ENCODE data around the gene TECRL. TPM values are rescaled to one million over a fixed set of nuclear protein-coding genes. Genes with fewer than 3 reads are reported as not detected.

Gene TECRL
- total RNA-seq = not detected in 2 replicates

- intact Hi-C loops (cut with micrococcal nuclease) = no loop called here
These were observed at the start of gene TECRL for GRCh38 chr4:64409300-64409699. TECRL (minus strand) TSS chr4:64409450; CDS start chr4:64409351, 99 bp downstream.

- intact Hi-C loops (cut with micrococcal nuclease) = no loop called here
These were observed 23.4 kb upstream of the TECRL start for GRCh38 chr4:64432674-64433073.

- intact Hi-C loops (cut with micrococcal nuclease) = no loop called here
These were observed 21.7 kb upstream of the TECRL start for GRCh38 chr4:64430933-64431332.

GRCh38 chr4:64417974-64418373, 8.7 kb upstream of the TECRL start:
- intact Hi-C loops (cut with micrococcal nuclease) = no loop called here

GRCh38 chr4:64407000-64407399, 2.2 kb downstream of the TECRL start:
- intact Hi-C loops (cut with micrococcal nuclease) = no loop called here

- intact Hi-C loops (cut with micrococcal nuclease) = no loop called here
These were observed 3.5 kb downstream of the TECRL start for GRCh38 chr4:64405761-64406160.

GRCh38 chr4:64402684-64403083, 6.6 kb downstream of the TECRL start:
- intact Hi-C loops (cut with micrococcal nuclease) = no loop called here

GRCh38 chr4:64399313-64400109, 9.7 kb downstream of the TECRL start:
- intact Hi-C loops (cut with micrococcal nuclease) = no loop called here

- intact Hi-C loops (cut with micrococcal nuclease) = no loop called here
These were observed 14.8 kb downstream of the TECRL start for GRCh38 chr4:64394469-64394868.

GRCh38 chr4:64388252-64388651, 21.0 kb downstream of the TECRL start:
- intact Hi-C loops (cut with micrococcal nuclease) = no loop called here

- intact Hi-C loops (cut with micrococcal nuclease) = no loop called here
These were observed 24.0 kb downstream of the TECRL start for GRCh38 chr4:64385220-64385619.

GRCh38 chr4:64384237-64385203, 24.7 kb downstream of the TECRL start:
- intact Hi-C loops (cut with micrococcal nuclease) = no loop called here

GRCh38 chr4:64368741-64369140, 40.5 kb downstream of the TECRL start:
- intact Hi-C loops (cut with micrococcal nuclease) = no loop called here

- intact Hi-C loops (cut with micrococcal nuclease) = no loop called here
These were observed 47.9 kb downstream of the TECRL start for GRCh38 chr4:64361399-64361740.

GRCh38 chr4:64360664-64361398, 48.4 kb downstream of the TECRL start:
- intact Hi-C loops (cut with micrococcal nuclease) = no loop called here

GRCh38 chr4:64359489-64359888, 49.8 kb downstream of the TECRL start:
- intact Hi-C loops (cut with micrococcal nuclease) = no loop called here

- intact Hi-C loops (cut with micrococcal nuclease) = no loop called here
These were observed 55.3 kb downstream of the TECRL start for GRCh38 chr4:64353904-64354303.

GRCh38 chr4:64341711-64342110, 67.5 kb downstream of the TECRL start:
- intact Hi-C loops (cut with micrococcal nuclease) = no loop called here

- intact Hi-C loops (cut with micrococcal nuclease) = no loop called here
These were observed 68.8 kb downstream of the TECRL start for GRCh38 chr4:64340218-64341110.

- intact Hi-C loops (cut with micrococcal nuclease) = no loop called here
These were observed 74.3 kb downstream of the TECRL start for GRCh38 chr4:64334964-64335363.

GRCh38 chr4:64330143-64330542, 79.1 kb downstream of the TECRL start:
- intact Hi-C loops (cut with micrococcal nuclease) = no loop called here

Measured in T-helper 2 cell treated with Interferon-gamma antibody and Interleukin-4, amounts not matched to agents 100 ng/mL and 5 ng/mL, for 36 hours (primary cell).